Activated T-cell treated with anti-CD3 and anti-CD28 coated beads, Interleukin-2, amount 50 U/mL, for 4 hours (primary cell): ENCODE results near the gene SYT3. TPM values are rescaled to one million over a fixed set of nuclear protein-coding genes. Genes with fewer than 3 reads are reported as not detected.

Experiments used
- ATAC-seq, 2 donors: fragments of 200-7000 bp; cut with Tn5 transposase; one replicate each; pipeline ENCODE4 v1.10.0; 2021
- DNase-seq: peaks from one replicate; pipeline ENCODE4 v3.0.0-alpha.2; 2020
- H3K27me3 Mint-ChIP-seq: one replicate; pipeline ENCODE4 v1.8.0; 2021; ENCODE audit warnings: low read depth, mixed read lengths
- H3K36me3 Mint-ChIP-seq: one replicate; pipeline ENCODE4 v1.8.0; 2022; ENCODE audit warnings: mixed read lengths; ENCODE audit not compliant: insufficient read depth
- H3K4me1 Mint-ChIP-seq: one replicate; pipeline ENCODE4 v1.8.0; 2021; ENCODE audit warnings: low read depth, mixed read lengths
- H3K4me3 Mint-ChIP-seq: one replicate; pipeline ENCODE4 v1.8.0; 2021; ENCODE audit warnings: mild to moderate bottlenecking, moderate library complexity, mixed read lengths
- H3K9me3 Mint-ChIP-seq: one replicate; pipeline ENCODE4 v1.8.0; 2021; ENCODE audit warnings: mixed read lengths
- total RNA-seq, 3 donors: library from RNA; stranded (reverse); gene quantifications; one replicate each; pipeline ENCODE4 v1.2.1, GENCODE V29; 2021

The SYT3 gene, protein sequence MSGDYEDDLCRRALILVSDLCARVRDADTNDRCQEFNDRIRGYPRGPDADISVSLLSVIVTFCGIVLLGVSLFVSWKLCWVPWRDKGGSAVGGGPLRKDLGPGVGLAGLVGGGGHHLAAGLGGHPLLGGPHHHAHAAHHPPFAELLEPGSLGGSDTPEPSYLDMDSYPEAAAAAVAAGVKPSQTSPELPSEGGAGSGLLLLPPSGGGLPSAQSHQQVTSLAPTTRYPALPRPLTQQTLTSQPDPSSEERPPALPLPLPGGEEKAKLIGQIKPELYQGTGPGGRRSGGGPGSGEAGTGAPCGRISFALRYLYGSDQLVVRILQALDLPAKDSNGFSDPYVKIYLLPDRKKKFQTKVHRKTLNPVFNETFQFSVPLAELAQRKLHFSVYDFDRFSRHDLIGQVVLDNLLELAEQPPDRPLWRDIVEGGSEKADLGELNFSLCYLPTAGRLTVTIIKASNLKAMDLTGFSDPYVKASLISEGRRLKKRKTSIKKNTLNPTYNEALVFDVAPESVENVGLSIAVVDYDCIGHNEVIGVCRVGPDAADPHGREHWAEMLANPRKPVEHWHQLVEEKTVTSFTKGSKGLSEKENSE
- 1 to 10 TPM in 1 of 3 donors, under 1 TPM in 2; 0.35 to 1.2 (median 0.66) TPM for total RNA-seq

DNA sequence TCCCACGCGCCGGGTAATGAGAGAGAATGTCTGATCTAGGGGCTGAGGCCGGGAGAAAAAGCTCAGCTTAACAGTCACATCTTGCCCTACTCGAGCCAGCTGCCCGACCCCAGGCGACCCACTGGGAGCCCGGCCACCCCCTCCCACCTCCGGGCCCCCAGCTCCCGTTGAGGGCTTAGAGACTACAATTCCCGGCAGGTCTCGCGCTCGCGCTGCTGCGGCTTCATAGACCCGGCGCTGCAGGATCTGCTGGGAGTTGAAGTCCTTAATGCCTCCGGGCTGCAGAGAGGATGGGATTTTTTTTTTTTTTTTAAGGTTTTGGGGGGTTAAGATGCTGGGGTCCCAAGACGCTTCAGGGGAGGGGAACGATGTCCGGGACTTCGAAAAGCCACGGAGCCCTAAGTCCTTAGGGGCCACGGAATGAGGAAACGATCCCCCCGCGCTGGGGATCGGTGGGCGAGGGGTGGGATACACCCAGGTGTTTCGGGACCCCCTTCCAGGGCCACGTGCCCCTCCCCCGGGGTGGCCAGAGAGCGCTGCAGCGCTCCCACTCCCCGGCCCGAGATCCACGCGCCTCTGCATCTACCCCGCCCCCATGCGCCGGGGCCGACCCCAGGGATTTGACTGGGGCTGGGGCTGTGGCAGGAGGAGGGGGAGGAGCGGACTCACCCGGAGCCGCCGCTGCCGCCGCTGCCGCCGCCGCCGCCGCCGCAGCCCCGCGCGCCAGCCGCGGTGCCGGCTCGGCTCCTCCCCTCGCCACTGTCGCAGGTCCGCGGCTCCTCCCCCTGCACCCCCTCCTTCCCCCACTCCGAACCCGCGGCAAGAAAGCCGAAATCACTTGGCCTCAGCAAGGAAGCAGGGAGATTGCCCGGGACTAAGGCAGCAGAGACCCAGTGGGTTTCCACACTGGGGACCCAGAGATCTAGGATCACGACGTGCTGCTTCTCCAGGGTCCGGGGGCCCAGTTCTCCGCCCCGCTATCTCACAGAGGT is at the start of gene SYT3:
TSS of gene SYT3 (minus strand) at position 761 of the 992 bp plus-strand sequence. CDS start 2,470 bp downstream, outside the sequence.
- peak; percentile 24 for DNase-seq
- Mint-ChIP-seq H3K4me3 (peak within 1 kb of the TSS; percentile 72), H3K36me3 (no peaks in the 10 kb centered on the region), H3K9me3 (peaks cover 10% of the 10 kb centered on the region), H3K4me1 (peaks cover 4% of the 10 kb centered on the region), H3K27me3 (peaks cover 55% of the 10 kb centered on the region)
- peak; percentile 85 to 88 for ATAC-seq

DNA sequence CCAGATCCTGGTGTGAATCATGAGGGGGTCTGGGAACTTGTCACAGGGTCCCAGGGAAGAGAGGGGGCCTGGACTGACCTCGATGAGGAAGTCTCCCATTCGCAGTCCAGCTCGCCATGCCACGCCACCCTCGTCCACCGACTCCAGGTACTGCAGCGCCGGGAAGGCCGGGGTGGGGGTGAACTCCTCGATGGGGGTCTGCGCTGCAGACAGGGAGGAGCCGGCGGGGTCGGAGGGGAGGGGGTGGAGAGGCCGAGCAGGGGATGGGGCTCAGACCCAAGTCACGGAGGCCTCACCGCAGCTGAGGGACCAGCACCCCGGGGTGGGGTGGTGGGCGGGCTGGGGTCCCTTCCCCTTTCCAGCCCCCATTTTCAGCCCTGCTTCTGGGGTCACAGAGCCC is 49.1 kb upstream of the SYT3 start:
- H3K27me3 Mint-ChIP-seq, result peaks cover 64% of the 10 kb centered on the region

DNA sequence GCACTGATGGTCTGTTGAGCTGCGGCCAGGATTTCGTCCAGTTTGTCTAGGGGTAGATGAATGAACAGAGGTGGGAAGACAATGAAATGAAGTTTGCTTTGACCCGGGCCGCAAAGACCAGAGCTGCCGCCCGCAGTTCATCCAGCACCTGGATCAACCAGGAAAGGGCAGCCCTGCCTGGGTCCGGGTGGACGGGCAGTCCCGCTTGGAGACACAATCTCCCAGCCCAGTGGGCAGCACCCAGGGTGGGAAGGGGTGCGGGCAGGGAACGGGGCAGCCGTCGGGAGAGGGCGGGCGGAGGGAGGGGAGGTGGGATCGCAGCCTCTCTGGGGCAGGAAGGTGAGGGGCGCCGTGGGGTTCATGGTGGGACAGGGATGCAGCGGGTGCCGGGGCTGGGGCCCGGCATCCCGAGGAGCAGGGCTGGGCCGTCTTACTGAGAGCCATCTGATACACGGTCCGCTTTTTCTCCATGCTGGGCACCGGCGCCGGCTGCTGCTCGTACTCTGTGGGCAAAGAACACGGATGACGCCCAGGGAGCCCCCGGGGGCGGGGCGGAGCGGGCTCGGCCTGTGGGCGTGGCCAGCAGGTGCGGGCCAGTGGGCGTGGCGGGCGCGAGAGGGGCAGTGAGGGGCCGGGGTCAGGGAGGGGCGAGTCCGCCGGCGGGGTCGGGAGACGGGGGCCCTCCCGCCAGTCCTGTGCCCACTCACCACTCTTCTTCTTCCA is 46.8 kb upstream of the SYT3 start:
- Mint-ChIP-seq H3K27me3 (peaks cover 50% of the 10 kb centered on the region), H3K36me3 (no peaks in the 10 kb centered on the region), H3K9me3 (no peaks in the 10 kb centered on the region), H3K4me1 (no peaks in the 10 kb centered on the region), H3K4me3 (no peak overlapping the region)
- ATAC-seq, result no peak
- no peak for DNase-seq

More for the DNA sequence above, 49.1 kb upstream of the SYT3 start:
- Mint-ChIP-seq H3K4me3 (no peak overlapping the region), H3K9me3 (no peaks in the 10 kb centered on the region), H3K4me1 (no peaks in the 10 kb centered on the region), H3K36me3 (no peaks in the 10 kb centered on the region)
- ATAC-seq (no peak), DNase-seq (no peak)

DNA sequence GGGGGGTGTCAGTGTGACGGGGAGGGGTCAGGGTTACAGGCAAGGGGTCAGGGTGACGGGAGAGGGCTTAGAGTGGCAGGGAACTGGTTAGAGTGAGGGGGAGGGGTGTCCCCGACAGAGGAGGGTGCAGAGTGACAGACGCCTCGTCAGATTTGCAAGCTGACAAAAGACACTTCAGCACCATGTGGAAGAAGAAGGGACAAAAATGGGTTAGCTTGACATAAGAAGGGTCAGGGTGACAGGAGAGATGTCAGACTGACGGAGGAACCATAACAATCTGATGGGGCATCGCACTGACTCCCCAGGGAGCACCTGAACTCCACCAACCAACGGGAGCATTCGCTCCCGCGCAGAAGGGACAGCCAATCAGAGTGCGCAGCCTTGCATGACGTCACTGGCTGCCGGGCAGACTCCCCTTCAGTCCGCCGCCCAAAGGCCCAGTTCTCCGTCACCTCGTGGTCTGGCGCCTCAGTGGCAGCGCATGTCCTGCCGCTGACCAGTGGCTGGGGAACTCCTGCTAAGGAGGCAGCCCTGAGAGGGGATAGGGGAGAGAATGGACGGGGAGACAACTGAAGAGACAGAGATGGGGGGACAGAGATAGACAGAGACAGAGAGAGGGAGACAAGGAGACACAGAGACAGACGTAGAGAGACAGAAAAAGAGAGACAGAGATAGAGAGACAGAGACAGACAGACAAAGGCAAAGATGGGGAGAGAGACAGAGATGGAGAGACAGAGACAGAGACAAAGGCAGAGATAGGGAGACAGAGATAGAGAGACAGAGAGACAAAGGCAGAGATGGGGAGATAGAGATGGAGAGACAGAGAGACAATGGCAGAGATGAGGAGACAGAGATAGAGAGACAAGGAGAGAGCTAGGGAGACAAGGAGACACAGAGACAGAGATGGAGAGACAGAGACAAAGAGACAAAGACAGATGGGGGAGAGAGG is 39.8 kb upstream of the SYT3 start:
- H3K27me3 Mint-ChIP-seq, result peaks cover 57% of the 10 kb centered on the region
- peak; percentile 73 for DNase-seq
- peak; percentile 98 to 99 for ATAC-seq
- H3K4me3 Mint-ChIP-seq, result no peak overlapping the region
- H3K4me1 Mint-ChIP-seq, result peaks cover 5% of the 10 kb centered on the region
- no peaks in the 10 kb centered on the region for H3K9me3 Mint-ChIP-seq
- H3K36me3 Mint-ChIP-seq, result no peaks in the 10 kb centered on the region

DNA sequence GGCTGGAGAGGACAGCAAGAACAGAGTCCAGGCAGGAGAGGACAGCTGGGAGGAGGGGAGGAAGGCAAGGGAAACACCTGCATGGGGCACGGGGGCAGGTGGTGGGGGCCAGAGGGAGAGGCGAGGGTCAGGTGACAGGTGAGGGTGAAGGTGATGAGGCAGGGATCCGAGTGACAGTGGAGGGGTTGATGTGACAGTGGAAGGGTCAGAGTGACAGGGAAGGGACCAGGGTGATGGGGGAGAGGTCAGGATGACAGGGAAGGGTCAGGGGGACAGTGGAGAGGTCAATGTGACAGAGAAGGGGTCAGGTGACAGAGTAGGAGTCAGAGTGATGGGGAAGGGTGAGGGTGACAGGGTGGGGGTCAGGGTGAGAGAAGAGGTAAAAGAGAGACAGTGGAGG is 38.6 kb upstream of the SYT3 start:
- no peak for DNase-seq
- Mint-ChIP-seq H3K4me1 (peaks cover 5% of the 10 kb centered on the region), H3K36me3 (no peaks in the 10 kb centered on the region), H3K9me3 (no peaks in the 10 kb centered on the region), H3K4me3 (no peak overlapping the region), H3K27me3 (peaks cover 64% of the 10 kb centered on the region)
- no peak for ATAC-seq

DNA sequence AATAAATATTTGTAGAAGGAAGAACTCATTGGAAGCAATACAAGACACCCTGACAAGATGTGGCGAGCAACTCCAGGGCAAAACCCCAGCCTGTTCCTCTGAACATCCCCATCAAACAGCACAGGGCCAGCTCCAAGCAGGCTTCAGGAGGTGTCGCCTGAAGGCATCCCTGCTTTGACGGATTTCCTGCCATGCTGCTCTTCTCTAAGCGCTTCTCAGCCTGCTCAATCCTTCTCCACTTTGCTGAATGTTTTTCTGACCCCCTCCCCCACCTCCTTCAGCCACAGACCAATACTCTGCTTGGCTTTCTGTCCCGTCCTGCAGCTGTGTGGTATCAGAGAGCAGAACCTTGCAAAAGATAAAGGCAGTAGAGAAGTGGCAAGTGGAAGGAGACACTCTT is 38.0 kb upstream of the SYT3 start:
- H3K4me1 Mint-ChIP-seq, result peaks cover 5% of the 10 kb centered on the region
- H3K36me3 Mint-ChIP-seq, result no peaks in the 10 kb centered on the region
- H3K27me3 Mint-ChIP-seq, result peaks cover 71% of the 10 kb centered on the region
- DNase-seq (no peak), ATAC-seq (no peak)
- H3K4me3 Mint-ChIP-seq, result no peak overlapping the region
- no peaks in the 10 kb centered on the region for H3K9me3 Mint-ChIP-seq

DNA sequence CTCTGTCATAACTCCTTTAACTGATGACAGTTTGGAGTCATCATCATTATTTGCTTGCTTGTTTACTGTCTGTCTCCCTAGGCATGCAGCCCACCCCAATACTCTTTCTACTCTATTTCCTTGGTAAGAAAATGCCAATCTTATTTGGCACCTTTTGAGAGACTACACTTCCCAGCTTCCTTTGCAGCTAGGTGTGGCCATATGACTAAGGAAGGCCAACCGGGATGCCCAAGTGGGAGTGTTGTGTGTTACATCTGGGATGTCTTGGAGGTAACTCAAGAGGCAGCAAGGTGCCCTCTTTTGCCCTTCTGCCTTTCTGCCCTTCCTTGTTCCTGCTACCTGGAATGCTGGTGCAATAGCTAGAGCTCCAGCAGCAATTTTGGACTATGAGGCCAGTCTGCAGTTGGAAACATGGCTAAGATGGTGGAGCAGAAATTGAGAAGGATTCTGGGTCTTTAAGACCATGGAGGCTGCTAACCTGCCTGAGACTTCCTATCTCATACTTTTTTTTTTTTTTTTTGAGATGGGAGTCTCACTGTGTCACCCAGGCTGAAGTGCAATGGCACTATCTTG is 37.0 kb upstream of the SYT3 start:
- H3K4me1 Mint-ChIP-seq, result peaks cover 5% of the 10 kb centered on the region
- H3K9me3 Mint-ChIP-seq, result no peaks in the 10 kb centered on the region
- DNase-seq (no peak), ATAC-seq (no peak)
- H3K27me3 Mint-ChIP-seq, result peaks cover 73% of the 10 kb centered on the region
- no peaks in the 10 kb centered on the region for H3K36me3 Mint-ChIP-seq
- no peak overlapping the region for H3K4me3 Mint-ChIP-seq

DNA sequence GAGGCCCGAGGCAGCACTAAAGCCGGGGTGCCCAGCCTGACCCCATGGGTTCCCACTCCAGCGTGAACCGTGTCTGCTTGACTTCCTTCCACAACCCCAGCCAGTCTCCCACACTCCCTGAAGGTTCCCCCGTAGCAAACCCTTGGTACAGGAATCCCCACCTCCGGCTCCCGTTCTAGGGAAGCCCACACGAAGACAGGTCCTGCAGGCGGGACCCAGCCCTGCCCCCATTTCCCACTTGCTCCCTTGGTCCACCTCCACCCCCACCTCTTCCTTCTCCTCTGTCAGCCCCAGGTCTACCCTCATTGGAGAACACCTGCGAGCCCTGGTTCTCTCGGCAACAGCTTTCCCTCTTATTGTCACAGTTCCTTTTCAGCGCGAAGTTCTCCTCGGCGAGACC is 33.4 kb upstream of the SYT3 start:
- no peak overlapping the region for H3K4me3 Mint-ChIP-seq

DNA sequence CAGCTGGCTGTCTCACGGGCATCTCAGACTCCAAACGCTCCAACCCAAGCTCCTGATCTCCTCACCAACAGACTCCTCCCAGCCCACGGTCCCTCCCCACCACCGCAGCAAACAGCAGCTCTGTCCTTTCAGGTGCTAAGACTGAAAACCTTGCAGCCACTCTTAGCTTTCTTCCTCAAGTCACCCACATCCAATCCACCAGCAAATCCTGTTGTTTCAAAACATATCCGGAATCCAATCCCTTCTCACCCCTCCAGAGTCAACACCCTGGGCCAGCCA is 30.4 kb upstream of the SYT3 start:
- DNase-seq (no peak), ATAC-seq (no peak)
- Mint-ChIP-seq H3K4me1 (no peaks in the 10 kb centered on the region), H3K4me3 (no peak overlapping the region), H3K36me3 (no peaks in the 10 kb centered on the region), H3K27me3 (peaks cover 60% of the 10 kb centered on the region), H3K9me3 (no peaks in the 10 kb centered on the region)

More for the DNA sequence above, 33.4 kb upstream of the SYT3 start:
- no peaks in the 10 kb centered on the region for H3K9me3 Mint-ChIP-seq
- no peaks in the 10 kb centered on the region for H3K4me1 Mint-ChIP-seq
- ATAC-seq (no peak), DNase-seq (no peak)
- H3K27me3 Mint-ChIP-seq, result peaks cover 68% of the 10 kb centered on the region
- no peaks in the 10 kb centered on the region for H3K36me3 Mint-ChIP-seq

DNA sequence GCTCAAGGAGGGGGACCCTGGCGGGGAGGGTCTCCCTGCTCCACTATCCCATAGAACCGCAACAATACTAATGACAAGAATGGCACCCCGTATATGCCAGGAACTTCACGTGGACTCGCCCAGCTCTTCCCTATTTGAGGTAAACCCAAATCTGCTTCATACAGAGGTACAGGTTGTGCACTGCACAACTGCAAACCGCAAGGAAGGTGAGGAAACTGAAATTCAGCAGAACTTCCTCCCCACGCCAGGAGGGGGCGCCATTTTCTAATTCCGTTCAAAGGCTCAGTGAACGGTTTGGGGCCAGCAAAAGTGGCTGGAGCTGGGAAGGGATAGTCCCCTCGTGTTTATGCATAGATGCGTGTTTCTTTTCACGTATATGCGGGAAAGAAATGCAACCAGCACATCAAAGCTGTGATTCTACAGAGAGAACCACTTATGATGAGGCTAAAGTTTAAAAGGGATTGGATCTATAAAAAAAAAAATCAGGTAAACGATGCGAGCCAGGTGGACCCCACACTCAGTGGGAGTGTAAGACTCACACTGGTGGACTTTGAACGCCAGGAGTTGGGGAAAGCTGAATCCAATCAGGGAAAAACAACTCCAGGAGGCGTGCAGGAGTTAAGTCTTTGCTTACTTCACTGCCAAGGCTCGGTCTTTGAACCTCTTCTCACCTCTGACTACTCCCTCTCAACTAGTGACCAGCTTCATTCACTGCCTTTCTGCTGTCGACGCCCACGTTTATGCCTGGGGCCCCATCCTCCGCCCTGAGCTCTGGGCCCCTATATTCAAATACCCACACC is 29.8 kb upstream of the SYT3 start:
- no peaks in the 10 kb centered on the region for H3K9me3 Mint-ChIP-seq
- DNase-seq (peak; percentile 22), ATAC-seq (no peak)
- H3K4me1 Mint-ChIP-seq, result no peaks in the 10 kb centered on the region
- H3K27me3 Mint-ChIP-seq, result peaks cover 62% of the 10 kb centered on the region
- no peak overlapping the region for H3K4me3 Mint-ChIP-seq
- H3K36me3 Mint-ChIP-seq, result no peaks in the 10 kb centered on the region

DNA sequence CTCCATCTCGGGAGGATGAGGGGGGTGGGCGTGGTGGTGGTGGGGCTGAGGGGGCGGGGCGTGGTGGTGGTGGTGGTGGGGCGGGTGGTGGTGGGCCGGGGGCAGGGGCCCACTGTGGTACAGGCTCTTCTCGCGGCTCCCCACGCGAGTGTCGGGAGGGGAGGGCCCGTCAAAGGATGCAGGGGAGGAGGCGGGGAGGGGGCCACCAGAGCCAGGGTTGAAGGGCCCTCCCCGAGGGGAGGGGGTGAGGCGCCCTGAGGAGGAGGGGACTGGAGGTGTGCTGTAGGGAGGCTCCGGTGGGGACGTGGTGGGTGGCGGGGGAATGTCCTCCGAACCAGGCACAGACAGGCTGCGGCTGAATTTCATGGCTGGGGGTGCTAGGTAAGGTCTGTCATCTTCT is 29.2 kb upstream of the SYT3 start:
- Mint-ChIP-seq H3K27me3 (peaks cover 61% of the 10 kb centered on the region), H3K36me3 (no peaks in the 10 kb centered on the region), H3K4me3 (no peak overlapping the region), H3K4me1 (no peaks in the 10 kb centered on the region), H3K9me3 (no peaks in the 10 kb centered on the region)
- DNase-seq (no peak), ATAC-seq (no peak)

DNA sequence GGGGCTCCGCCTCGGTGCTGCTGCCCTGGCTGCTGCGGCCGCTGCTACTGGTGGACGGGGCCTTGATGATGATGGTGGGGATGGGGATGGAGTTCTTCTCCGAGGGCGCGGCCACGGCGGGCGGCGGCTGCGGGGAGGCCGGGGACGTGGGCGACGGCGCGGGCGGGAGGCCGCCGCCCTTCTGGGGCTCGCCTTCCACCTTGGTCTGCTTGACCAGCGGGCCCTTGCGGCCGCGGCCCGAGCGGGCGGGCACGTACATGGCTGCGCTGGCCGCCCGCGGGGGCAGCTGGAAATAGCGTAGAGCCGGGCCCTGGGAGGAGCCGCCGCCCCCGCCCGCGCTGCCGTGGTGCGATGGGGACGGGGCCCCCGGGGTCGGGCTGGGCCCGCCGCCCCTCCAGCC is 28.7 kb upstream of the SYT3 start:
- Mint-ChIP-seq H3K27me3 (peaks cover 58% of the 10 kb centered on the region), H3K36me3 (no peaks in the 10 kb centered on the region), H3K4me3 (no peak overlapping the region), H3K9me3 (no peaks in the 10 kb centered on the region), H3K4me1 (no peaks in the 10 kb centered on the region)
- DNase-seq (no peak), ATAC-seq (no peak)
